Esophagus squamous epithelium (tissue), 5 donors: Measurements from ENCODE around the gene ATG10. TPM values are rescaled to one million over a fixed set of nuclear protein-coding genes. Genes with fewer than 3 reads are reported as not detected.

Experiments used
- DNase-seq: peaks from one replicate; lab custom pipeline; 2025; lab: John Stamatoyannopoulos, UW
- H3K27ac ChIP-seq, 4 donors: fragments of 200-600 bp; sonication (generic); one replicate each; pipeline ENCODE4 v1.5.1; 2016 to 2019; ENCODE audit warnings: mild to moderate bottlenecking in 1 of 4
- H3K27me3 ChIP-seq, 4 donors: fragments of 200-600 bp; sonication (generic); 1 replicate in 3 of 4; 2 replicates in 1 of 4; pipeline versions ENCODE4 v1.5.1 to v1.6.0; 2017 to 2021; ENCODE audit warnings: antibody characterized with exemption in 1 of 4
- H3K36me3 ChIP-seq, 3 donors: fragments of 200-600 bp; sonication (generic); one replicate each; pipeline ENCODE4 v1.5.1; 2016 to 2019
- H3K4me1 ChIP-seq, 3 donors: fragments of 200-600 bp; sonication (generic); one replicate each; pipeline ENCODE4 v1.5.1; 2017 to 2019
- H3K4me3 ChIP-seq, 4 donors: fragments of 200-600 bp; sonication (generic); 1 replicate in 3 of 4; 2 replicates in 1 of 4; pipeline ENCODE4 v1.5.1; 2016 to 2019; ENCODE audit warnings: mild to moderate bottlenecking in 2 of 4, moderate library complexity in 1 of 4
- H3K9me3 ChIP-seq, 3 donors: fragments of 200-600 bp; sonication (generic); one replicate each; pipeline ENCODE4 v1.5.1; 2016 to 2019
- POLR2A ChIP-seq, 4 donors: fragments of 450-650 bp; IDR thresholded peaks; one replicate each; pipeline ENCODE4 v1.6.1; 2017; ENCODE audit warnings: antibody characterized with exemption in 4 of 4, mild to moderate bottlenecking in 4 of 4, moderate library complexity in 3 of 4
- WGBS, 2 donors: methylation state at CpG; one replicate each; pipeline ENCODE4 v1.1.5; 2018; 5-methylcytosine and 5-hydroxymethylcytosine counted together
- intact Hi-C: fragments of 100-400 bp; cut with DNase I; formaldehyde crosslinking; loops from one replicate; pipeline ENCODE4 v1.15.0; 2022
- total RNA-seq, 4 donors: library from RNA; depleted of rRNA; stranded (reverse); fragments of >200 nt; gene quantifications; one replicate each; pipeline ENCODE4 v1.1.0, GENCODE V29; 2016
- TF ChIP-seq, protein P1 (sequence below), 6 experiments: fragments of 450-650 bp in 4 of 6; fragments of 200-600 bp in 2 of 6; sonication (generic) in 2 of 6; IDR thresholded peaks; one replicate each; pipeline ENCODE4 v1.5.1; 2016 to 2019; ENCODE audit warnings: antibody characterized with exemption in 6 of 6, mild to moderate bottlenecking in 4 of 6, moderate library complexity in 4 of 6
- donor health status: DM: yes; HTN: yes; CAD: no.

Gene ATG10
- total RNA-seq, 4 donors from 2014 or later: 3.1 to 7.8 (median 6.1) TPM

DNA sequence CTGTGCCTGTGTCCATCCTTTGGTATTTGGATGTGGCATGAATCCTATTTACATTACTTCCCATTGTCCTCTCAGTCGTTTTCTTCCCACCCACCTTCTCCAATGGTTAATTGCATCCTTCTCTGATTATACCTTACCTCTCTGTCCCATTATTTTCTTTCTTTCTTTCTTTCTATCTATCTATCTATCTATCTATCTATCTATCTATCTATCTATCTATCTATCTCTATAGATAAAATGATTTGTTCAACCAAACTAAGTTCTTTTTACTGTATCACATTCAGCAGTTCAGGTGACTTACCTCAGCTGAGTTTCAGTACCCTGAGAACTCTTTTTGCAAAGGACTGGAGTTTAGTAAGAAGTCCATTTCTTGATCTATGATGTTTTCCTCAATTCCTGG lies 225.7 kb downstream of the ATG10 start:
- Histone ChIP-seq H3K27me3 (no peaks in the 10 kb centered on the region), H3K9me3 (no peaks in the 10 kb centered on the region), H3K27ac (no peak overlapping the region), H3K4me3 (no peak overlapping the region), H3K36me3 (no peaks in the 10 kb centered on the region), H3K4me1 (no peaks in the 10 kb centered on the region)
- TF ChIP-seq POLR2A (IDR thresholded peaks at IDR 0.05): no peak
- TF ChIP-seq, protein P1, sequence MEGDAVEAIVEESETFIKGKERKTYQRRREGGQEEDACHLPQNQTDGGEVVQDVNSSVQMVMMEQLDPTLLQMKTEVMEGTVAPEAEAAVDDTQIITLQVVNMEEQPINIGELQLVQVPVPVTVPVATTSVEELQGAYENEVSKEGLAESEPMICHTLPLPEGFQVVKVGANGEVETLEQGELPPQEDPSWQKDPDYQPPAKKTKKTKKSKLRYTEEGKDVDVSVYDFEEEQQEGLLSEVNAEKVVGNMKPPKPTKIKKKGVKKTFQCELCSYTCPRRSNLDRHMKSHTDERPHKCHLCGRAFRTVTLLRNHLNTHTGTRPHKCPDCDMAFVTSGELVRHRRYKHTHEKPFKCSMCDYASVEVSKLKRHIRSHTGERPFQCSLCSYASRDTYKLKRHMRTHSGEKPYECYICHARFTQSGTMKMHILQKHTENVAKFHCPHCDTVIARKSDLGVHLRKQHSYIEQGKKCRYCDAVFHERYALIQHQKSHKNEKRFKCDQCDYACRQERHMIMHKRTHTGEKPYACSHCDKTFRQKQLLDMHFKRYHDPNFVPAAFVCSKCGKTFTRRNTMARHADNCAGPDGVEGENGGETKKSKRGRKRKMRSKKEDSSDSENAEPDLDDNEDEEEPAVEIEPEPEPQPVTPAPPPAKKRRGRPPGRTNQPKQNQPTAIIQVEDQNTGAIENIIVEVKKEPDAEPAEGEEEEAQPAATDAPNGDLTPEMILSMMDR (IDR thresholded peaks at IDR 0.05): no peak
- no peak for DNase-seq
- intact Hi-C loops: no loop called here
- WGBS, 2 donors: 63 to 70% methylated on average over 1 of the region's 1 CpG

DNA sequence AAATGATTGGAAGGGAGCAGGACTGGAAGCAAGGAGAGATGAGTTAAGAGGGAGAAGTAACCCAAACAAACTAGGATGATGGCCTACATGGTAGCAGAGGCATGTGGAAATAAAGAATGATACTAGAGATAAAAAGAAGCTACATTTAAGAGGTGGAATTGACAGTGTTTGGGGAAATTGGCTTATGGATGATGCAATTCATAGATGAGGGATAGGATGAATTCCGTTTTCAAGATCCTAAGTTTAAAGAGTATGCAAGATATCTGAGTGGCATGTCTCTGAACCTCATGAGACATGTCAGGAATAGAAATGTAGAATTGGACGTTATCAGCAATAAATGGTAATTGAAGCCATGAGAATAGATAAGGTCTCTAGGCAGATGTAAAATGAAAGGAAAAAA lies 232.7 kb downstream of the ATG10 start:
- Histone ChIP-seq H3K27me3 (no peaks in the 10 kb centered on the region), H3K36me3 (no peaks in the 10 kb centered on the region), H3K4me1 (no peaks in the 10 kb centered on the region), H3K4me3 (no peak overlapping the region), H3K9me3 (no peaks in the 10 kb centered on the region), H3K27ac (no peak overlapping the region)
- intact Hi-C loops: no loop called here
- TF ChIP-seq, protein P1 (IDR thresholded peaks at IDR 0.05): no peak
- TF ChIP-seq POLR2A (IDR thresholded peaks at IDR 0.05): no peak
- DNase-seq: no peak
- WGBS, 2 donors: 85 to 94% methylated on average over 2 of the region's 2 CpGs

DNA sequence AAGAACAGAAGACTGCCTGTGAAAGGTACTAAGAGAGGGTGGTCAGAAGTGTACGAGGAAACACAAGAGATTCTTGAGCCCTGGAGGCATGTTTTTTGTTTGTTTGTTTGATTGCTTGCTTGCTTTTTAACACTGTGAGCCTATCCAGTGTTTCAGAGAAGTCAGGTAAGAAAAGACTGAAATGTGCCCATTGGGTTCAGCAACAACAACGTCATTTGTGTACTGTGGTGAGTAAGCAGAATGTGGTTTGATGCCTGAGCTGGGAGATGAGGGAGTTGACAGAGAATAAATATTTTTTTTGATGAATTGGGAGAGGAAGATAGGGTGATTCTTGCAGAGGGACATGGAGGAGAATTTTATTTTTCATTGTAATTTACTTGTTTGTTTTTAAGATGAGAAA lies 233.2 kb downstream of the ATG10 start:
- H3K27ac ChIP-seq: no peak overlapping the region
- no peaks in the 10 kb centered on the region for H3K27me3 ChIP-seq
- no peaks in the 10 kb centered on the region for H3K36me3 ChIP-seq
- no peak overlapping the region for H3K4me3 ChIP-seq
- intact Hi-C loops: no loop called here
- TF ChIP-seq POLR2A (IDR thresholded peaks at IDR 0.05): no peak
- TF ChIP-seq, protein P1 (IDR thresholded peaks at IDR 0.05): no peak
- no peak for DNase-seq
- no peaks in the 10 kb centered on the region for H3K4me1 ChIP-seq
- WGBS, 2 donors: 77 to 88% methylated on average over 2 of the region's 2 CpGs
- H3K9me3 ChIP-seq: no peaks in the 10 kb centered on the region

DNA sequence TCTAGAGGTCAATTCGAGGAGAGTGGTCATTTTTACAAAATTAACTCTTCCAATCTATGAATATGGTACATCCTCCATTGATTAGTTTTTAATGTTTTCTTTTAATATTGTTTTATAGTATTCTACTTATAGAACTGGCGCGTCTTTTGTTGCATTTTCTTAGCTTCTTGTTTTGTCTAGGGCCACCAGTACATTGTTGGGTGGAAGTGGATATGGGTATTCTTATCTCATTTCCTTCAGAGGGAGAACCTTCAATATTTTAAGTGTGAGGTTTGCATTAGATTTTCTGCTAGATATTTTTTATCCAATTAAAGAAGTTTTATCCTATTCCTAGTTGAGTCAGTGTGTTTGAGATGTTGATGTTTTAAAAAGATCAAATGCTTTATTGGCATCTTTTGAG lies 236.5 kb downstream of the ATG10 start:
- Histone ChIP-seq H3K9me3 (no peaks in the 10 kb centered on the region), H3K4me1 (no peaks in the 10 kb centered on the region), H3K27ac (no peak overlapping the region), H3K27me3 (no peaks in the 10 kb centered on the region), H3K4me3 (no peak overlapping the region), H3K36me3 (peaks cover 0 to 11% (median 0%) of the 10 kb centered on the region in 3 donors)
- 88 to 89% methylated on average over 3 of the region's 3 CpGs for WGBS, 2 donors
- DNase-seq: no peak
- TF ChIP-seq POLR2A (IDR thresholded peaks at IDR 0.05): no peak
- TF ChIP-seq, protein P1 (IDR thresholded peaks at IDR 0.05): no peak
- intact Hi-C loops: no loop called here

DNA sequence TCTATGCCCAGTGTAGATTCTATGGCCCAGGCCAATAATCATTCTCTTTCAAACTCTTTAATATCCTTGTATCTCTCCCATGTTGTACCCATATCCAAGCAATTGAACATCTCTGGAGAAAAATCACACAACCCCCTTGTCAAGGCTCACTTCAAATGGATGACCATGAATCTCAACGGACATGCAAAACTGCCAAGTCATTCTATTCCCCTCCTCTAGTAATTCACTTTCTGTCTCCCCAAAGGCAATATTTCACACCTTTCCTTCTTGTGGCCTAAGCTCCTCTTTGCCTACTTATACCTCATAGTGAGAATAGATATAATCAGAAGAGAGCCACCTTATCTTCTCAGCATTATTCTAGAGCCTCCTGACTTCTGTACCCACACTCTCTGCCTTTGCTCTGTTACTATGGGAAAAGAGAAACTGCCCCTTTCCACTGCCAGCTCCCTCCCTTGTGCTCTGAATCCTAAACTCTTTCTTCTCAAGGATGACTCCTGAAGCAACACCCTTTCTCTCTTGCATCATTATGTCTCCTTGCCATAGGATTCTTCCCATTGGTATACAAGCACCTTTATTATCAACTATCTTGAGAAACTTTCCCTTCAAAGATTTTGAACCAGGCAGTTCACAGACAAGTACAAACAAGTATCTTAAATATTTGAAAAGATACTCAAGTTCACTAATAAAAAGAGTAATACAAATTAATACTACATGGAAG lies 240.2 kb downstream of the ATG10 start:
- Histone ChIP-seq H3K27ac (no peak overlapping the region), H3K4me3 (no peak overlapping the region), H3K9me3 (no peaks in the 10 kb centered on the region), H3K36me3 (peaks cover 0 to 11% (median 0%) of the 10 kb centered on the region in 3 donors), H3K27me3 (no peaks in the 10 kb centered on the region), H3K4me1 (no peaks in the 10 kb centered on the region)
- WGBS, 2 donors: 64 to 73% methylated on average over 1 of the region's 1 CpG
- no peak for TF ChIP-seq POLR2A (IDR thresholded peaks at IDR 0.05)
- TF ChIP-seq, protein P1 (IDR thresholded peaks at IDR 0.05): no peak
- intact Hi-C loops: no loop called here
- no peak for DNase-seq
